PC-3 (cell line): ENCODE results near the gene XG. TPM values are rescaled to one million over a fixed set of nuclear protein-coding genes. Genes with fewer than 3 reads are reported as not detected.
"Not testable (repeated sequence)": the region's sequence is repeated elsewhere in the genome, so short reads cannot be mapped to it uniquely, and the experiment has no call there.

Experiments
- ATAC-seq: fragments of 200-7000 bp; cut with Tn5 transposase; 2 replicates; pipeline ENCODE4 v1.9.1; 2020; ENCODE audit warnings: mild to moderate bottlenecking, moderate library complexity
- BruUV-seq: library from RNA; stranded (reverse); fragments of 400-500 nt; replicated peaks from 2 replicates; lab custom pipeline; 2021; lab: Mats Ljungman, UMichigan
- CTCF ChIA-PET: fragments of 300-600 bp; sonication (Branson Sonifier 250); formaldehyde crosslinking; loops from one replicate; lab custom pipeline; 2022; ENCODE audit warnings: antibody characterized with exemption; lab: Charles Lee
- POLR2A ChIA-PET: fragments of 300-600 bp; sonication (Branson Sonifier 250); formaldehyde crosslinking; loops from one replicate; lab custom pipeline; 2022; ENCODE audit warnings: antibody characterized with exemption; ENCODE audit not compliant: unreplicated experiment; lab: Charles Lee
- DNase-seq: peaks from one replicate; pipeline ENCODE4 v3.0.0-alpha.2; 2015
- H2AFZ ChIP-seq: fragments of 300-600 bp; sonication (generic); 2 replicates; pipeline ENCODE4 v1.6.0; 2016; ENCODE audit warnings: antibody characterized with exemption, low read length
- H3F3A ChIP-seq: fragments of 300-600 bp; sonication (generic); one replicate; pipeline ENCODE4 v1.6.0; 2017; ENCODE audit warnings: antibody characterized with exemption, low read length, control low read depth, mild to moderate bottlenecking; ENCODE audit not compliant: unreplicated experiment
- H3K27ac ChIP-seq: fragments of 300-600 bp; sonication (generic); 2 replicates; pipeline ENCODE4 v1.5.1; 2016; ENCODE audit warnings: mild to moderate bottlenecking, low read length
- H3K27me3 ChIP-seq: fragments of 300-600 bp; sonication (generic); 2 replicates; pipeline ENCODE4 v1.6.1; 2016; ENCODE audit warnings: low read length, mixed read lengths
- H3K36me3 ChIP-seq: fragments of 300-600 bp; sonication (generic); 2 replicates; pipeline ENCODE4 v1.6.1; 2016; ENCODE audit warnings: low read depth, mixed run types, low read length, mixed read lengths
- H3K4me1 ChIP-seq: fragments of 300-600 bp; sonication (generic); 2 replicates; pipeline ENCODE4 v1.5.1; 2016; ENCODE audit warnings: low read length; ENCODE audit not compliant: insufficient read depth
- H3K4me2 ChIP-seq: fragments of 300-600 bp; sonication (generic); 2 replicates; pipeline ENCODE4 v1.6.0; 2016; ENCODE audit warnings: low read length
- H3K4me3 ChIP-seq: fragments of 300-600 bp; sonication (generic); 2 replicates; pipeline ENCODE4 v1.5.1; 2016; ENCODE audit warnings: mild to moderate bottlenecking, low read length, mixed read lengths
- H3K79me2 ChIP-seq: fragments of 300-600 bp; sonication (generic); 2 replicates; pipeline ENCODE4 v1.6.1; 2017; ENCODE audit warnings: low read length, mixed read lengths
- H3K9ac ChIP-seq: fragments of 300-600 bp; sonication (generic); 2 replicates; pipeline ENCODE4 v1.6.0; 2016; ENCODE audit warnings: mild to moderate bottlenecking, low read length
- H3K9me2 ChIP-seq: fragments of 300-600 bp; sonication (generic); replicated peaks from 2 replicates; pipeline ENCODE4 v1.6.1; 2016; ENCODE audit warnings: mixed run types, low read length, mixed read lengths
- H3K9me3 ChIP-seq: fragments of 300-600 bp; sonication (generic); 2 replicates; pipeline ENCODE4 v1.6.1; 2016; ENCODE audit warnings: low read length, mixed read lengths
- H4K20me1 ChIP-seq: fragments of 300-600 bp; sonication (generic); 2 replicates; pipeline ENCODE4 v1.6.1; 2016; ENCODE audit warnings: low read length, mixed read lengths
- CTCF ChIP-seq: fragments of 300-600 bp; sonication (generic); conservative IDR thresholded peaks from 2 replicates; pipeline ENCODE4 v1.5.1; 2017; ENCODE audit warnings: antibody characterized with exemption, low read depth, mild to moderate bottlenecking, low read length
- EZH2 ChIP-seq: fragments of 300-600 bp; sonication (generic); IDR thresholded peaks from one replicate; pipeline ENCODE4 v1.6.1; 2017; ENCODE audit warnings: antibody characterized with exemption, mild to moderate bottlenecking, low read length; ENCODE audit not compliant: unreplicated experiment
- EZH2phosphoT487 ChIP-seq: fragments of 300-600 bp; sonication (generic); IDR thresholded peaks from 2 replicates; pipeline ENCODE4 v1.6.1; 2018; ENCODE audit warnings: mild to moderate bottlenecking, antibody characterized with exemption, low read length, borderline replicate concordance
- intact Hi-C: fragments of 100-400 bp; cut with micrococcal nuclease; formaldehyde crosslinking; loops from 2 replicates; pipeline ENCODE4 v1.9.0; 2023
- total RNA-seq: library from RNA; depleted of rRNA; stranded (reverse); fragments of >200 nt; gene quantifications from 2 replicates; pipeline ENCODE4 v1.2.3, GENCODE V29; 2014

The XG gene
- total RNA-seq, 1 experiment from 2014 or later, result not detected

- ATAC-seq (no peak), DNase-seq (no peak)
- no TSS peak for BruUV-seq
- intact Hi-C loops, result no loop called here
- no peaks in the 10 kb centered on the region for H3K9me3 ChIP-seq
- TF ChIP-seq EZH2 (no peak), CTCF (no peak), EZH2phosphoT487 (no peak)
- H4K20me1 ChIP-seq, result no peaks in the 10 kb centered on the region
- H3K27ac ChIP-seq, result no peak overlapping the region
- H3K79me2 ChIP-seq, result no peaks in the 10 kb centered on the region
- CTCF ChIA-PET, result no interaction called here
- H2AFZ ChIP-seq, result no peak overlapping the region
- H3K9ac ChIP-seq, result no peak overlapping the region
- no peaks in the 10 kb centered on the region for H3K4me1 ChIP-seq
- no peak overlapping the region for H3K4me3 ChIP-seq
- H3K4me2 ChIP-seq, result no peak overlapping the region
- no peaks in the 10 kb centered on the region for H3F3A ChIP-seq
- H3K27me3 ChIP-seq, result no peaks in the 10 kb centered on the region
- no peaks in the 10 kb centered on the region for H3K36me3 ChIP-seq
- H3K9me2 ChIP-seq, result no peaks in the 10 kb centered on the region
- POLR2A ChIA-PET, result no interaction called here
These were observed 16.6 kb upstream of the XG start for GRCh38 chrX:2735270-2735669.

GRCh38 chrX:2740672-2741071 lies 11.2 kb upstream of the XG start:
- no peak overlapping the region for H3K9ac ChIP-seq
- H3K27ac ChIP-seq, result no peak overlapping the region
- H3K4me1 ChIP-seq, result no peaks in the 10 kb centered on the region
- H2AFZ ChIP-seq, result no peak overlapping the region
- intact Hi-C loops, result no loop called here
- no peaks in the 10 kb centered on the region for H3F3A ChIP-seq
- no peaks in the 10 kb centered on the region for H3K9me3 ChIP-seq
- H3K79me2 ChIP-seq, result no peaks in the 10 kb centered on the region
- H3K36me3 ChIP-seq, result no peaks in the 10 kb centered on the region
- ATAC-seq (no peak), DNase-seq (no peak)
- no peaks in the 10 kb centered on the region for H4K20me1 ChIP-seq
- H3K9me2 ChIP-seq, result no peaks in the 10 kb centered on the region
- no TSS peak for BruUV-seq
- no peak for TF ChIP-seq EZH2phosphoT487
- no peak for TF ChIP-seq EZH2
- no peak for TF ChIP-seq CTCF
- H3K4me3 ChIP-seq, result no peak overlapping the region
- no peaks in the 10 kb centered on the region for H3K27me3 ChIP-seq
- ChIA-PET POLR2A (no interaction called here), CTCF (no interaction called here)
- H3K4me2 ChIP-seq, result no peak overlapping the region

GRCh38 chrX:2741386-2741785 lies 10.5 kb upstream of the XG start:
- Histone ChIP-seq H3K27me3 (no peaks in the 10 kb centered on the region), H3F3A (no peaks in the 10 kb centered on the region), H3K36me3 (no peaks in the 10 kb centered on the region), H3K27ac (no peak overlapping the region), H3K79me2 (no peaks in the 10 kb centered on the region), H4K20me1 (no peaks in the 10 kb centered on the region), H3K4me2 (no peak overlapping the region), H3K4me3 (no peak overlapping the region), H3K4me1 (no peaks in the 10 kb centered on the region), H3K9ac (no peak overlapping the region), H3K9me3 (no peaks in the 10 kb centered on the region), H2AFZ (no peak overlapping the region), H3K9me2 (no peaks in the 10 kb centered on the region)
- ChIA-PET POLR2A (no interaction called here), CTCF (no interaction called here)
- DNase-seq, result no peak
- BruUV-seq, result no TSS peak
- no peak for TF ChIP-seq EZH2
- TF ChIP-seq CTCF, result no peak
- no peak for TF ChIP-seq EZH2phosphoT487
- no peak for ATAC-seq
- intact Hi-C loops, result no loop called here

GRCh38 chrX:2746250-2746649 lies 5.6 kb upstream of the XG start:
- CTCF ChIA-PET, H3K4me3 ChIP-seq, H3F3A ChIP-seq, POLR2A ChIA-PET, DNase-seq, H3K9me2 ChIP-seq, H4K20me1 ChIP-seq, H3K9me3 ChIP-seq, H2AFZ ChIP-seq, intact Hi-C loops, H3K27ac ChIP-seq, H3K36me3 ChIP-seq, BruUV-seq, H3K27me3 ChIP-seq, ATAC-seq, H3K79me2 ChIP-seq, H3K9ac ChIP-seq, H3K4me2 ChIP-seq, H3K4me1 ChIP-seq: not testable (repeated sequence)
